ENCODE data around the gene CMTM4.

GRCh38 chr16:66693149-66693548 lies 3.4 kb downstream of the CMTM4 start:
- no peak for TF ChIP-seq EZH2 (IDR thresholded peaks at IDR 0.05; ENCODE audit: low read depth, unreplicated experiment)
- TF ChIP-seq CTCF (conservative IDR thresholded peaks at IDR 0.05; ENCODE audit: low read depth in 2 of 2) = no peak
- no peak for TF ChIP-seq POLR2AphosphoS5 (IDR thresholded peaks at IDR 0.05; ENCODE audit: low read depth)
- no peak for TF ChIP-seq EZH2phosphoT487 (IDR thresholded peaks at IDR 0.05; ENCODE audit: unreplicated experiment)
- TF ChIP-seq JUNB (IDR thresholded peaks at IDR 0.05; ENCODE audit: unreplicated experiment) = no peak
- TF ChIP-seq REST (IDR thresholded peaks at IDR 0.05; ENCODE audit: unreplicated experiment) = no peak
- no peak for TF ChIP-seq ZNF114 (CRISPR knock-in tag; IDR thresholded peaks at IDR 0.05)
- TF ChIP-seq NANOG (IDR thresholded peaks at IDR 0.05; ENCODE audit: borderline replicate concordance) = no peak
- TF ChIP-seq CREB1 (CRISPR knock-in tag; IDR thresholded peaks at IDR 0.05; ENCODE audit: low read depth) = no peak
- TF ChIP-seq ETS1 (IDR thresholded peaks at IDR 0.05) = no peak

All from GM23338 (cell line).